EH (cell line): ENCODE results near the gene MYLK4.
"Not testable (repeated sequence)": the region's sequence is repeated elsewhere in the genome, so short reads cannot be mapped to it uniquely, and the experiment has no call there.

Experiments used
- DNase-seq: peaks from one replicate; pipeline ENCODE4 v3.0.0-alpha.2; 2015; ENCODE audit warnings: low read depth

The MYLK4 gene

DNA sequence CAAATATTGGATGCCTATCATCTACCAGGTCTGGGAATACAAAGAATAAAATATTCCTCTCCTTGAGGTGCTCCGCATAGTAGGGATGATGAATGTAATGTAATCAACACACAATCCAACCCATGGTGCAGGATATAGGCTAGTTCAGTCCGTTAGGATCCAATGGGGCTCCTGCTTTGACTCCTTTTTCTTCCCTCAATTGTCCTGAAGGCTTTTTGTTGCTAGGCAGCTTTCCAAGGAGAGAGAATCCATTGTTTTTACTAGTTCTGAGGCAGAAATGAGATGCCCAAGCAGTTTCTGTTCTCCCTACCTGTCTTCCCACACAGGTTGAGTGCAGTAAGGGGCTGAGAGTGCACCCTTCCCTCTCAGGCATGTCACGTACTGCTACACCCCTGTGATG, 26.5 kb upstream of the MYLK4 start:
- no peak for DNase-seq

DNA sequence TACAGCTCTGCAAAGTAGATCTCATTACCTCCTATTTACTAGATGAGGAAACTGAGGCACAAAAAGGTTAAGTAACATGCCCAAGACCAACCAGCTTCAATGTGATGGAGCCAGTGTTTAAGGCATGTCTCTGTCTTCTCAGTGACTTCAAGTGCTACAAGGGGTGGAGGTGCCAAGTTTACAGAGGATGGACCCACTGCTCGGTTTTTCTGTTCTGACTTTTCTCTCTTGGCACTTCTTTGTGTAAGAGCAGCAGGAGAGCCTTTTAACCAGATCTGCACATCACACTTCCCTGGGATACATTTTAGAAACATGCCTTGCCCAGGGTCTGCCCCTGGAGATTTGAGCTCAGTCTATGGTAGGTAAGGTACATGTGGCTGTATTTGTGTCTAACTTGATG, 24.3 kb upstream of the MYLK4 start:
- DNase-seq: no peak

DNA sequence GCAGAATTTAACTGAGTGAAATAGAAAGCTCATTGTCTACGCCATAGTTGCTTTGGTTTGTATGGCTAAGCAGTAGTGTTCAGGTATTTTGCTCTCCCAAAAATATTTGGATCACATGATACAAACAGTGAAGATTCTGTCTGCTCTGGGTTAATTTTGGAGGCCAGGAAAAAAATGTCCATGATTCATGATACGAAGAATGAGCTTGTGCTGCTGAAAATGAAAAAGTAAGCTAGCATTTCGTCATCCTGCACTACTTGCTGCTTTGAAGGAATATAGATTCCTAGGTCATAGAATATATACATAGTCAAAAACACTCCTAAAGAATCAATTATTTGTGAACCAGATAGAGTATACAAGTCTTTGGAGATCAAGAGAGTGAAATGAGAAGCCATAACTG, 22.7 kb upstream of the MYLK4 start:
- DNase-seq: peak; percentile 70

DNA sequence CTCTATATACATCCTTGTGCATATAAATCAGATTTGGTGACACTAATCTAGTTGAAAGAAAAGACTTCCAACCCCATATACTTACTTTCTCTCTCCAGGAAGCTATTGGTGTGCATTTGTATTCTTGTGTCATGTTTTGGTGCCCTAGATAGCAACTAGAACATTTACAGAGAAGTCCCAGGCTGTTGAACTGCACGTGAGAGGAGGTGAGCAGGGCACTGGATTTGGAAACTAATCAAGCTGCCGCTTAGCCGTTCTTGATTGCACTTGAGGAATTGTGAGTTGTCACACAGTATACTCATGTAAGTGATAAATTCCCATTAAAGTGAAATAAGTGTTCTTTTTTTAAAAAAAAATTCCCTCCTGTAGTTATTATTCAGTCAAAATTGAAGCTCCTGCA, 22.1 kb upstream of the MYLK4 start:
- no peak for DNase-seq

DNA sequence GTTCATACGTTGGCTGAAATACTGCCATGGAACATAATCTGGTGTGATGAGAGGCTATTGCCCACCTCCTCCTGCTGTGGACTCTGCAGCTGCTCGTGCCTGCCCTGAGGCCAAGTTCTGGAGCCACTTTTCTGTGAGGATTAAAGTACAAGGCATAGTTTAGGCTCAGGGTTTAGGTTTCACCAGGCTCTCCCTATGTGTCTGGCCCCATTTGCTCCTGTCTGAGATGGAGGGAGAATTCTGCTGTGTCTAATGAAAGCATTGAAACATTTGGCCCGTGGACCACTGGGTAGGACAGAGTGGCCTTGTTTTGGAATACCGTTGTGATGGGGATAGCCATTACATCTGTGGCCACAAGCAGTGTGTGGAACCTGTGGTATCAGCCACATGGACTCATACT, 20.4 kb upstream of the MYLK4 start:
- DNase-seq: no peak

DNA sequence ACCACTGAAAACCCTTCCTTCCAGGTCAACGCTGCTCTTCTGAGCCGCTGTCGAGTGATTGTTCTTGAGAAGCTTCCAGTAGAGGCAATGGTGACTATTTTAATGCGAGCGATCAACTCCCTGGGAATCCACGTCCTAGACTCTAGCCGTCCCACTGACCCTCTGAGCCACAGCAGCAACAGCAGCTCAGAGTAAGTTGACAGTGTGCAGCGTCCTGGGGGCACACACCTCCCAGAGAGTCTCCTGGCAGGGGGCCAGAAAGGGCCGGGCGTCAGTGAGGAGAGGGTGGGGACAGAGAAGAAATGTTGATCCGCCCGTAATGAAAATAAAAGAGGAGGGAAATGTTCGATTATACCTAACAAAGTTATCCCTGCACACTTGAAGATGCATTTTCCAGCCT, 19.4 kb upstream of the MYLK4 start:
- no peak for DNase-seq

DNA sequence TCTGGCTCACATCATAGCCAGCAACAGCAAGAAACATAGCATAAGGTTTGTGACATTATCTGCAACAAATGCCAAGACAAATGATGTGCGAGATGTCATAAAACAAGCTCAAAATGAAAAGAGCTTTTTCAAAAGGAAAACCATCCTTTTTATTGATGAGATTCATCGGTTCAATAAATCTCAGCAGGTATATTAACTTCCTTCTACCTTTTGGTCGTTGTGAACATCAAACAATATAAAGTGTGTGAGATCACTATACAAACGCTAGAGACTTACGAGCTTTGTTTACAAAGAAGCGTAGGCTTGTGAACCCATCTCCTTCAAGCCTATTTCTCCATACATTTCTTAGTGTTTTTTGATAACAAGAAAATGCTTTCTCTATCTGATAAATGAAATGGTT, 18.0 kb upstream of the MYLK4 start:
- DNase-seq: no peak

DNA sequence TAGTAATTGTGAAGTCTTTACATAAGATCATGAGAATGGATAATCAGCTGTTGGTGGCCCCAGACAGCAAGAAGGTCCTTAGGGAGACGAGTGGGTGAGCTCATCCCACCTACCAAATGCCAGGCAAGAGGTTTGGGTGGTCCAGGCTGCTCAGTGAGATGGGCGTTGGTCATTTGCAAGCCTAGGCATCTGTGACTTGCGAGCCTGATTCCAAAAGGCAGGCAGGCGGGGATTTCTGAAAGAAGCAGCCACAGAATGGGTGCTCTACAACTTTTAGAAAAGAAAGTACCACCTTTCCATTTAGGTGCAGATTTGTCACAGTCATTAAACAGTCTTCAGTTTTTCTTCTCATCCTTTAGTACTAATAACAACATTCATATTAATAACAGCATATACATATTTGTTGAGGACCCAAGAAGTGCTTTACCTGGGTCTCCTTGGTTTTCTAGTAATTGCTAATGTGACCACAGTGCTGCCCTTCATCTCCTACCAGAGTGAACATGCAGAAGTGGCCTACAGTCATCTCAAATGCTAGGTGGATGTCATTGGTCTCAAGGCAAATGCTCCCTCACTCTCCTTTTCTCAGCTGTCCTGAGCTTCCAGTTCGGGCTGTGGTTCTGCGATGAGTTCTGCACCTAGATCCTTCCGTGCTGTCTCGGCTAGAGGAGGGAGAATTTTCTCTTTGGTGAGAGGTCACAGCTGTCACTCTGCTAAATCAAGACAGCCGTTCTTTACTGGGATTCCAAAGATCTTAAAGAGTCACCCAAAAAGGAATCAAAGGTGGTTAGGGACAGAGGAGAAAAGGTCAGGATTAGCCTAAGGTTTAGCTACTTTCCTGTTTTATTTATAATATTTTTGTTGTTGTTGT, 17.2 kb upstream of the MYLK4 start:
- no peak for DNase-seq

DNA sequence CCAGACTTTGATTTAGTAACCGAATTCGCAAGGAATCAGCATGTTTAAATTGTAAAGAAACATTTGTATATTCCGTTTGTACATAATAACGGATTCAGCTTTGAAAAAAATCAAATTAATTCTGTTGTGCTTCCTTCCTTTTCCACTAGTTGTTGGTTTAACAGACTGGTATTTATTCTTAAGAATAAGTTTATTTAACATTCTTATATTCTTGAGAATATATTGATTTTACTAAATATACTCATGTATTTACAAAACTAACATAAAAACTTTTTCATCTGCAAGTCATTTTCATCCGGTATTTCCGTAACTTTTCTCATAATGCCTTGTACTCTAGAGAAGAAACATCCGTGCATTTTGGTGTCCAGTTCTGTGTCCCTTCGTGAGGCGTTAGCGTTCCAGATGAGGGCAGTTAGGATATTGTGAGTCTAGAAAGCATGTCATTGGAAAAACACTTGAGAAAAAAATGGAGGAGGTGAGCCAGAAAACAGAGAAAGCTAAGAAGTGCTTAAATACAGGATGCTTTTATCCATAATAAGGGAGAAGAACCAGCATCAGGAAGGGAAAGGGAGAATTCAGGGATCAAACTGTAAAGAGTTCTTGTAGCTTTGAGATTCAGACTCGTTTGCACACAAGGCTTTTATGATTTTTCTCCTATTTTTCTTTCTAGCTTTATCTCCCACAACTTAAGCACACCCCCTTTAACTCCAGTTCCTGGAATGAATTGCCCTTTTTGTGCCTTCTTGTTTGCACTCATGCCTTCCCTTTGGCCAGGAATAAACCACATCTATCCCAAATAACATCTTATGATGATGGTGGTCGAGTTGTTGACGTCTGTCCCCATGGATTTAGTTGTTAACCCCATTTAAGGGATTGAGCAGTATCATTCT, 16.3 kb upstream of the MYLK4 start:
- peak; percentile 41 for DNase-seq

DNA sequence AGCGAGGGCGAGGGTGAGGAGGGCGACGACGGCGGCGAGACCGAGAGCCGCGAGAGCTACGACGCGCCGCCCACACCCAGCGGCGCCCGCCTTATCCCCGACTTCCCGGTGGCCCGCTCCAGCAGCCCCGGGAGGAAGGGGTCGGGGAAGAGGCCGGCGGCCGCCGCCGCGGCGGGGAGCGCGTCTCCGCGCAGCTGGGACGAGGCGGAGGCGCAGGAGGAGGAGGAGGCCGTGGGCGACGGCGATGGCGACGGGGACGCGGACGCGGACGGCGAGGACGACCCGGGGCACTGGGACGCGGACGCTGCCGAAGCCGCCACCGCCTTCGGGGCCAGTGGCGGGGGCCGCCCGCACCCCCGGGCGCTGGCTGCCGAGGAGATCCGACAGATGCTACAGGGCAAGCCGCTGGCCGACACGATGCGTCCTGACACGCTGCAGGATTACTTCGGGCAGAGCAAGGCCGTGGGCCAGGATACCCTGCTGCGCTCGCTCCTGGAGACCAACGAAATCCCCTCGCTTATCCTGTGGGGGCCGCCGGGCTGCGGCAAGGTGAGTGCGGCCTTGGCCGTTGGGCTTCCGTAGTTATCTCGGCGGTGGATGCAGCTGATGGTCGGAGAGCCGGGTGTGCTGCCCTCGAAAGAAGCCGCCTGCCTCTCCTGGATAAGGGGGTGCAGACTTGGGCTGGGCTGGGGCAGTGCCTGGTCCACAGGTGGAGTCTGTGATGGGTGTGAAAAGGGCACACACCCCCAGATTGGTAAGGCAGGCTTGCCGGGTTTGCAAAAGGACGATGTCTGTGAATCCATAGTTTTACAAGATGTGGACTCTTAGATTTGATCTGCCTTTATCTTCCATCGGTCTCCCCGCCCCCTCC, 15.4 kb upstream of the MYLK4 start:
- peak; percentile 61 for DNase-seq

DNA sequence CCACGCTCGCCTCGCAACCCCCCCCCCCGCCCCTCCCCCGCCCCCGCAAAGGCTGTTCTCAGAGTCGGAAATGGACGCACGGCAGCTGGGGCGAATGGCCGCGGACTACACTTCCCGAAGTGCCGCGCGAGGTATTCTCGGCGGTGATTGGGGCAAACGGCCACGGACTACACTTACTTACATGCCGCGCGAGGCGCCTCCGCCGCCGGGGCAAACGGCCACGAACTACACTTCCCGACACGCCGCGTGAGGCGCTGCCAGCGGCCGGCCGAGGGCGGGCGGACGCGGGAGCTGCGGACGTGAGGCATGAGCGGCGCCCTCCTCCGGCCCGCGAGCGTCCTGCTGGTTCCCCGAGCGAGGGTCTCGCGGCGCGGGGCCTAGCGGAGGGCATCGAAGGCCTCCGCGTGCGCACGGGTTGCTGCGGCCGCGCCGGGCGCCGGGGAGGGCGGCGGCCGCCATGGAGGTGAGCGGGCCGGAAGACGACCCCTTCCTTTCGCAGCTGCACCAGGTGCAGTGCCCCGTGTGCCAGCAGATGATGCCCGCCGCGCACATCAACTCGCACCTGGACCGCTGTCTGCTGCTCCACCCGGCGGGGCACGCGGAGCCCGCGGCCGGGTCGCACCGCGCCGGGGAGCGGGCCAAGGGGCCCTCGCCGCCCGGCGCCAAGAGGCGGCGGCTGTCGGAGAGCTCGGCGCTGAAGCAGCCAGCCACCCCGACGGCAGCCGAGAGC, 14.6 kb upstream of the MYLK4 start, which contains the start of gene WRNIP1:
WRNIP1 (plus strand) TSS at position 228 of the 730 bp plus-strand sequence; CDS start at position 458, 230 bp downstream.
- DNase-seq: peak; percentile 99

DNA sequence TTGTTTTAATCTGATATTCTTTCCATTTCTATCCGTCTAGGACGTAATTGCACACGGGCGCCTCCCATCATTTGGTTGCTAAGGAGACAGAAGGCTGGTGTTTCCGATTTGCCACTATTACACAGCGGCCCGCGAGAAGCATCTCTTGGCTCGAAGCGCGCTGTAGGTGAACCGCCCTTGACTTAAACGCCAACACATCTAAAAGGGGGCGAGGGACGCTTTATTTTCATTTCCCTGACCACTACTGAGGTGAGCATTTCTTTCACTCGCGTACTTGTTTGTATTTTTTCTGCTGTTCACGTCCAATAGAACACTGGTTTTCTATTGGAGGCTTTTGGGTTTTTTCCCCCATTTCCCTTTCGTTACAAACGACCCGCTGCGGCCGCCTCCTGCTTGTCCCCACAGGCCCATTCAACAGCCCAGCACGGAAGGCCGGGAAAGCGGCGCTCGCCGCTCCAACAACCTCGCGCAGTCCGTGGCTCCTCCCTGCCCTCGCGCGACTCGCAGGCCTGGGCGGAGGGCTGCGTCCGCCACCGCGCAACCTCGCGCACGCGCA, 14.0 kb upstream of the MYLK4 start:
- peak; percentile 76 for DNase-seq

DNA sequence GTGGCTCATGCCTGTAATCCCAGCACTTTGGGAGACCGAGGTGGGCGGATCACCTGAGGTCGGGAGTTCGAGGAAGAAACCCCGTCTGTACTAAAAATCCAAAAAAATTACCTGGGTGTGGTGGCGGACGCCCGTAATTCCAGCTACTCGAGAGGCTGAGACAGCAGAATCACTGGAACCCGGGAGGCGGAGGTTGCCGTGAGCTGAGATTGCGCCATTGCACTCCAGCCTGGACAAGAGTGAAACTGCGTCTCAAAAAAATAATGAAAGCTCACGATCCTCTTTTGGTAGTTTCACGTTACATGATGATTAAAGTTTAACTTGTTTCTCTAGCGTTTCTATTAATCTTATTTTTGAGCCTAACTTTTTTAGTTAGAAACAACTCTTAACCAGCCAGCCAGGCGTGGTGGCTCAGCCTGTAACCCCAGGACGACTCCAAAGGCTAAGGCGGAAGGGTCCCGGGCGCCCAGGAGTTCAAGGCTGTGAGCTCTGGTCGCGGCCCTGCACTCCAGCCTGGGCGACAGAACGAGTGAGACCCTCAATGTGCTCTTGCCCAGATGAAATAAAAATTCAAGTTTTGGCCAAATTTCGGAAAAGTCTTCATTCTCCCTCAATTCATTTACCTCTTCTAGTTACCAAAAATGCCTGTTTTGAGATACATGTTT, 13.3 kb upstream of the MYLK4 start:
- no peak for DNase-seq

DNA sequence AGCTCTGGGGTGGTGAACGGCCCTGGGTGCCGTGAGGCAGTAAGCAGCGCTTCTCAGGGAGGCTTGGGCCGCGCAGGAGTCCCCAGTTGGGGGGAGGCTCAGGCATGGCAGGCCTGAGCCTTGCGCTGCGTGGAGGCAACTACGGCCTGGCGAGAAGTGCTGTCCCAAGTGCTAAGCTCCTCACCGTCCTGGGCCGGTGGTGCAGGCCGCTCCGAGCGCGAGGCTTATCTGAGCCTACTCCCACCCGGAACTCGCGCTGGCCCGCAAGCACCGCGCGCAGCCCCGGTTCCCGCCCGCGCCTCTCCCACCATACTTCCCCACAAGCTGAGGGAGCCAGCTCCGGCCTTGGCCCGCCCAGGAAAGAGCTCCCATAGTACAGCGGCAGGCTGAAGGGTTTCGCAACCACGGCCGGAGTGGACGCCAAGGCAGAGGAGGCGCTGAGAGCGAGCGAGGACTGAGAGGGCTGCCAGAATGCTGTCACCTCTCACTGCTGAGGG, 12.7 kb upstream of the MYLK4 start:
- DNase-seq: no peak

DNA sequence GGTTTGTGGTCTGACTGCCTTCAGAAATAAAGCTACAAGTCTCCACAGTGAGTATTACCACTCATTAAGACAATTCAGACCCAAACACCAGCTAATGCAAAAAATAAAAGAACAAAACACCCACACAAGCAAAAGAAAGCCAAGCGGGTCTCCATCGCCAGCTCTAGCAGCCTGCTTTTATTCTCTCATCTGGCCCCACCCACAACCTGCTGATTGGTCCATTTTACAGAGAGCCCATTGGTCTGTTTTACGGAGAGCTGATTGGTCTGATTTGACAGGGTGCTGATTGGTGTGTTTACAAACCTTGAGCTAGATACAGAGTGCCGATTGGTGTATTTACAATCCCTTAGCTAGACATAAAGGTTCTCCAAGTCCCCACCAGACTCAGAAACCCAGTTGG, 12.1 kb upstream of the MYLK4 start:
- DNase-seq: not testable (repeated sequence)

DNA sequence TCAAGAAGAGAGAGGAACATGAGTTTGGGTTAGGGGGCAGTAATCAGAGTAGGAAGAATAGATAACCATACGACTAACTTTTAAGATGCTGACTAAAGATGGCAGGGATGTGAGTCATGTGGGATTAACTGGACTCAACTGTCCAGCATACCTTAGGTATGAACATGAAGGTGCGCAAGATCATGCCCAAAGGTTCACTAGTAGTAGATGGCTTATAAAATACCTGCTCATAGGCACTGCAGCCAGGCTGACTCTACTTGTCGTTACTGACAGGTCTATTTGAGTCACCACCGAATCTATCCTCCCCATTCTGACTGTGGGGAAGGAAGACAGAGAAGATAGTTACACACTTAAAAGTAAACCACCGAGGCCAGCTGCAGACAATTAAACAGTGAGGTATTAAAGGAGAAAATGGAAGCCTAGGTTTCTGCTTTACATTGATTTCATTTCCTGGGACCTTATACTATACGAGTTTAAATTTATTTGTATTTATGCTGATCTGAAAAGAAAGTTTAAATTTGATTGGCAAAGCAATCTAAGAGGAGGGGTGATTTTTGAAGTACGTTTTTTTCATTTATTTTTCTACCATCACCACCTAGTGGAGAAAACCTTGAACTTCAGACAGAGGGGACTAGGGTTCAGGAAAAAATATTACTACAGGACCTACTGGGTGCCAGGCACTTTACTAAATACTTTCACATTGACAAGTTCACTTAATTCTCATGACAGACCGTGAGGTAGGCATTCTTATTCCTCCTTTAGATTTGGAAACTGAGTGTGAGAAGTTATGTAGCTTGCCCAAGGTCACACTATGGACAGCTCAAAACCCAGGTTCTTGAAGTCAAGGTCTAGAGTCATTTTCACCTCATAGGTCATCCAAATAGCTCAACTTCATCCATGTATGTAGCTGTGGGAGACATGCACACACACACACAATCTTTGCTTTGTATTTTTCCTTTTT, 10.4 kb upstream of the MYLK4 start:
- DNase-seq: no peak

DNA sequence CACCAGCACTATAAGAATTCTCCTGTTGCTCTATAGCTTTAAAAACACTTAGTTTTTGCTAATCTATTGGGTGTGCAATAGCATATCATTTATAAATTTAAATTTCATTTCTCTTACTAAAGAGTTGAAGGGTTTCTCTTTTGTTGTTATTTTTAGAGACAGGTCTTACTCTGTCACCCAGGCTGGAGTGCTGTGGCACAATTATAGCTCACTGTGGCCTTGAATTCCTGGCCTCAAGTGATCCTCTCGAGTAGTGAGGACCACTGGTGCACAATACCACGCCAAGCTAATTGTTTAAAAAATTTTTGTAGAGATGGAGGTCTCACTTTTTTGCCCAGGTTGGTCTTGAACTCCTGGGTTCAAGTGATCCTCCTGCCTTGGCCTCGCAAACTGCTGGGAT, 8.3 kb upstream of the MYLK4 start:
- DNase-seq: no peak

DNA sequence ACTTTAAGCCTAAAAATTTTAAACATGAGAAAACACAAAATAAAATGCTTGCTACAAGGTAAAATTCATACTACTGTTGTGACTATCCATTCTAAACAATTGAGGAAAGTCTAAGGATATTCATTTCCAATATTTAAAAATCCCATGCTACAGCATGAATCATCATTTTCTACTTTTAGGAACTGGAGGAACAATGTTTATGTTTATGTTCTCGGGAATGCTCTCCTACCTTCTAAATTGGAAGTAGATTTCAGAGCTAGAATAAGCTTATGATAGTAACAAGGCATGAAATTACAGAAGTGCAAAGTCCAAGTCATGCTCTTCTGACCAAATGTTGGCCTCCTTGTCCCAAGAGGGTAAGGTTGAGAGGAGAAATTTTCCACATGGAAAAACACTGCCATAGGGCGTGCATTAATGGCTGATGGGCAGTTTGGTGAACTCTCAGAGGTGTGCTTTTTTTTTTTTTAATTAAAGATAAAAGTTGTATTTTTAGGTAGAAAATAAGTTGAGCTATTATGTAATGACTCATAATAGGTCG, 6.0 kb upstream of the MYLK4 start:
- no peak for DNase-seq

DNA sequence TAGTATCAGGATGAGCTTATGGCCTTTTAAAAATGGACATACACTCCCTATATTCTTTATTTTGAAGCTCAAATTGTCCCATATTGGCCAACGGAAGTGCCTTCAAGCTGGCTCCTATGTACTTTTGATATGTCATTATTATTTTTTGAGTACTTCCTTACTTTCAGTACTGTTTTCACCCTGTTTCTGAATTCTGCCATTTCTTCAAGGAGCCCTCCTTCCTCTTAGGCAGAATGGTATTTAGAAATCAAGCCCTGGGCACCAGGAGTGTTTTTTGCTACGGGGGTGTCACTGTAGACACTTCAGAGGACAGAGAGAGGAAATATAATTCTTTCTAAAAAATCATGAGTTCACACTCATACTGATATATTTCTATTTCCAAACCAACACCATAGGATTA, 5.5 kb upstream of the MYLK4 start:
- DNase-seq: no peak
